CD14-positive monocyte (primary cell): ENCODE data around the gene IFT122. TPM values are rescaled to one million over a fixed set of nuclear protein-coding genes. Genes with fewer than 3 reads are reported as not detected.

Experiments used
- DNase-seq, 3 donors: peaks; one replicate each; pipeline ENCODE4 v3.0.0-alpha.2; 2011 to 2022
- H2AFZ ChIP-seq: 2 replicates; pipeline ENCODE4 v1.6.0; 2012; ENCODE audit warnings: mild to moderate bottlenecking, low read depth, low read length, inconsistent platforms; ENCODE audit not compliant: insufficient read depth, poor library complexity, severe bottlenecking
- H3K27ac ChIP-seq, 2 donors: 1 replicate in 1 of 2; 2 replicates in 1 of 2; pipeline ENCODE4 v1.5.1; 2012 to 2013; ENCODE audit warnings: low read length in 2 of 2, control low read depth in 1 of 2, inconsistent platforms in 1 of 2, low read depth in 1 of 2, mild to moderate bottlenecking in 1 of 2
- H3K27me3 ChIP-seq, 2 donors: one replicate each; pipeline versions ENCODE4 v1.6.0 to v1.6.1; 2011 to 2013; ENCODE audit warnings: low read length in 2 of 2; ENCODE audit not compliant: control insufficient read depth in 2 of 2, insufficient read depth in 2 of 2
- H3K36me3 ChIP-seq, 2 donors: replicated peaks in 1 of 2; 1 replicate in 1 of 2; 2 replicates in 1 of 2; pipeline versions ENCODE4 v1.5.1 to v1.6.1; 2012 to 2013; ENCODE audit warnings: low read length in 2 of 2, control low read depth in 1 of 2, inconsistent platforms in 1 of 2, mild to moderate bottlenecking in 1 of 2; ENCODE audit not compliant: insufficient read depth in 2 of 2, control insufficient read depth in 1 of 2
- H3K4me1 ChIP-seq, 2 donors: 1 replicate in 1 of 2; 2 replicates in 1 of 2; pipeline versions ENCODE4 v1.5.1 to v1.6.1; 2012 to 2013; ENCODE audit warnings: low read length in 2 of 2, control low read depth in 1 of 2, inconsistent platforms in 1 of 2, mild to moderate bottlenecking in 1 of 2, moderate library complexity in 1 of 2; ENCODE audit not compliant: insufficient read depth in 2 of 2, control insufficient read depth in 1 of 2
- H3K4me2 ChIP-seq: replicated peaks from 2 replicates; pipeline ENCODE3; 2012; ENCODE audit warnings: low read length, moderate library complexity, mild to moderate bottlenecking; ENCODE audit not compliant: poor library complexity, severe bottlenecking; ENCODE audit errors: extremely low read depth
- H3K4me3 ChIP-seq, 3 experiments: fragments of 200-600 bp in 1 of 3; sonication (generic) in 1 of 3; replicated peaks in 1 of 3; 1 replicate in 2 of 3; 2 replicates in 1 of 3; pipeline ENCODE4 v1.5.1; 2011 to 2013; ENCODE audit warnings: low read length in 3 of 3, mild to moderate bottlenecking in 3 of 3, control low read depth in 2 of 3, low read depth in 2 of 3, inconsistent platforms in 1 of 3, moderate library complexity in 1 of 3
- H3K79me2 ChIP-seq: 2 replicates; pipeline ENCODE4 v1.6.0; 2012; ENCODE audit warnings: mild to moderate bottlenecking, control low read depth, inconsistent platforms, low read length, moderate library complexity; ENCODE audit not compliant: insufficient read depth
- H3K9ac ChIP-seq: 2 replicates; pipeline ENCODE4 v1.6.0; 2017; ENCODE audit warnings: low read length, mild to moderate bottlenecking; ENCODE audit not compliant: insufficient read depth, poor library complexity, severe bottlenecking
- H3K9me3 ChIP-seq, 2 donors: replicated peaks in 1 of 2; 1 replicate in 1 of 2; 2 replicates in 1 of 2; pipeline versions ENCODE4 v1.5.1 to v1.6.1; 2012 to 2013; ENCODE audit warnings: low read length in 2 of 2, control low read depth in 1 of 2; ENCODE audit not compliant: control insufficient read depth in 1 of 2, insufficient read depth in 1 of 2
- H4K20me1 ChIP-seq: 2 replicates; pipeline ENCODE4 v1.6.0; 2012; ENCODE audit warnings: mild to moderate bottlenecking, low read length, control low read depth, moderate library complexity; ENCODE audit not compliant: insufficient read depth
- H3K27ac Mint-ChIP-seq, 7 donors: one replicate each; pipeline ENCODE4 v1.8.0; 2020; ENCODE audit warnings: mild to moderate bottlenecking in 7 of 7, mixed read lengths in 7 of 7, moderate library complexity in 6 of 7, inconsistent platforms in 2 of 7
- H3K27me3 Mint-ChIP-seq, 3 donors: one replicate each; pipeline ENCODE4 v1.8.0; 2021 to 2022; ENCODE audit warnings: low read depth in 3 of 3, mild to moderate bottlenecking in 3 of 3, mixed read lengths in 3 of 3, moderate library complexity in 3 of 3, inconsistent platforms in 1 of 3
- H3K36me3 Mint-ChIP-seq, 2 donors: one replicate each; pipeline ENCODE4 v1.8.0; 2020; ENCODE audit warnings: mixed read lengths in 2 of 2, inconsistent platforms in 1 of 2, mild to moderate bottlenecking in 1 of 2
- H3K4me1 Mint-ChIP-seq: one replicate; pipeline ENCODE4 v1.8.0; 2020; ENCODE audit warnings: mild to moderate bottlenecking, mixed read lengths
- H3K4me3 Mint-ChIP-seq, 2 donors: one replicate each; pipeline ENCODE4 v1.8.0; 2020; ENCODE audit warnings: mild to moderate bottlenecking in 2 of 2, mixed read lengths in 2 of 2, moderate library complexity in 1 of 2
- H3K9me3 Mint-ChIP-seq, 7 donors: one replicate each; pipeline ENCODE4 v1.8.0; 2020 to 2022; ENCODE audit warnings: mixed read lengths in 7 of 7, mild to moderate bottlenecking in 6 of 7, moderate library complexity in 6 of 7, inconsistent platforms in 2 of 7
- WGBS: methylation state at CpG from one replicate; pipeline ENCODE4 v1.1.5; 2013; ENCODE audit warnings: missing lambda C conversion rate; ENCODE audit not compliant: insufficient coverage; 5-methylcytosine and 5-hydroxymethylcytosine counted together
- intact Hi-C, 2 donors: fragments of 100-400 bp; cut with micrococcal nuclease; formaldehyde crosslinking; loops; one replicate each; pipeline versions ENCODE4 v1.15.0 to v1.15.1; 2023
- polyA plus RNA-seq, 3 donors: library from polyadenylated mRNA; depleted of rRNA in 1 of 3; unstranded in 2 of 3; stranded (reverse) in 1 of 3; fragments of 300-500 nt in 2 of 3; fragments of >200 nt in 1 of 3; fragmentation: Illumina TruSeq in 2 of 3; gene quantifications; 1 replicate in 2 of 3; 2 replicates in 1 of 3; pipeline ENCODE4 v1.2.3, GENCODE V29; 2012 to 2021
- TF ChIP-seq, protein P1 (sequence below): fragments of 200-600 bp; IDR thresholded peaks from one replicate; pipeline ENCODE4 v1.8.0; 2022; ENCODE audit warnings: antibody characterized with exemption, mild to moderate bottlenecking

The IFT122 gene
- polyA plus RNA-seq, 3 donors = 3.3 to 12.2 (median 3.6) TPM

DNA sequence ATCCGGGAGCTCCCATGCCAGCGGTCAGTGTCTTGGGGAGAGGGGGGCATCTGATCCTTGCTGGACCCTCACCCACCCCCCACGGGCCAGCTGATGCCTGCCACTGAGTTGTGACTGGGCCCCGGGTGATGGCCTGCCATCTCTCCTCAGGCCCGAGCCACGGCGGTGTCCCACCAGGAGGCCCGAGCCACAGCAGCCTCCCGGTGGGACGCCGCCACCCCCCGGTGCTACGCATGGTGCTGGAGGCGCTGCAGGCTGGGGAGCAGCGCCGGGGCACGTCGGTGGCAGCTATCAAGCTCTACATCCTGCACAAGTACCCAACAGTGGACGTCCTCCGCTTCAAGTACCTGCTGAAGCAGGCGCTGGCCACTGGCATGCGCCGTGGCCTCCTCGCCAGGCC lies 107.2 kb downstream of the IFT122 start:
- intact Hi-C loops = no loop called here
- Mint-ChIP-seq H3K9me3 (no peaks in the 10 kb centered on the region), H3K4me3 (no peak overlapping the region), H3K36me3 (no peaks in the 10 kb centered on the region), H3K27ac (no peak overlapping the region), H3K4me1 (peaks cover 24% of the 10 kb centered on the region), H3K27me3 (peaks cover 0 to 6% (median 0%) of the 10 kb centered on the region in 3 donors)
- H4K20me1 ChIP-seq = no peaks in the 10 kb centered on the region
- H3K27ac ChIP-seq = no peak overlapping the region
- no peak for DNase-seq
- H3K9ac ChIP-seq = no peak overlapping the region
- H3K79me2 ChIP-seq = no peaks in the 10 kb centered on the region
- TF ChIP-seq, protein P1, sequence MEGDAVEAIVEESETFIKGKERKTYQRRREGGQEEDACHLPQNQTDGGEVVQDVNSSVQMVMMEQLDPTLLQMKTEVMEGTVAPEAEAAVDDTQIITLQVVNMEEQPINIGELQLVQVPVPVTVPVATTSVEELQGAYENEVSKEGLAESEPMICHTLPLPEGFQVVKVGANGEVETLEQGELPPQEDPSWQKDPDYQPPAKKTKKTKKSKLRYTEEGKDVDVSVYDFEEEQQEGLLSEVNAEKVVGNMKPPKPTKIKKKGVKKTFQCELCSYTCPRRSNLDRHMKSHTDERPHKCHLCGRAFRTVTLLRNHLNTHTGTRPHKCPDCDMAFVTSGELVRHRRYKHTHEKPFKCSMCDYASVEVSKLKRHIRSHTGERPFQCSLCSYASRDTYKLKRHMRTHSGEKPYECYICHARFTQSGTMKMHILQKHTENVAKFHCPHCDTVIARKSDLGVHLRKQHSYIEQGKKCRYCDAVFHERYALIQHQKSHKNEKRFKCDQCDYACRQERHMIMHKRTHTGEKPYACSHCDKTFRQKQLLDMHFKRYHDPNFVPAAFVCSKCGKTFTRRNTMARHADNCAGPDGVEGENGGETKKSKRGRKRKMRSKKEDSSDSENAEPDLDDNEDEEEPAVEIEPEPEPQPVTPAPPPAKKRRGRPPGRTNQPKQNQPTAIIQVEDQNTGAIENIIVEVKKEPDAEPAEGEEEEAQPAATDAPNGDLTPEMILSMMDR = no peak
- no peak overlapping the region for H3K4me2 ChIP-seq
- no peaks in the 10 kb centered on the region for H3K9me3 ChIP-seq
- 96% methylated on average over 20 of the region's 24 CpGs for WGBS
- no peaks in the 10 kb centered on the region for H3K27me3 ChIP-seq
- H3K36me3 ChIP-seq = no peaks in the 10 kb centered on the region
- H3K4me1 ChIP-seq = peaks cover 18 to 28% of the 10 kb centered on the region in 2 donors
- no peak overlapping the region for H3K4me3 ChIP-seq
- H2AFZ ChIP-seq = no peak overlapping the region

GRCh38 chr3:129548104-129548965 lies 108.3 kb downstream of the IFT122 start:
- Histone ChIP-seq H3K9me3 (no peaks in the 10 kb centered on the region), H3K4me2 (no peak overlapping the region), H2AFZ (no peak overlapping the region), H3K79me2 (no peaks in the 10 kb centered on the region), H3K4me3 (no peak overlapping the region), H3K27ac (peak overlapping the region in 1 of 2 donors; percentile 77), H4K20me1 (no peaks in the 10 kb centered on the region), H3K27me3 (no peaks in the 10 kb centered on the region), H3K9ac (no peak overlapping the region), H3K36me3 (no peaks in the 10 kb centered on the region), H3K4me1 (peaks cover 21 to 32% of the 10 kb centered on the region in 2 donors)
- intact Hi-C loops = no loop called here
- peak overlapping the region in 6 of 7 donors; percentile 13 to 78 (median 54) for H3K27ac Mint-ChIP-seq
- 77% methylated on average over 15 of the region's 19 CpGs for WGBS
- TF ChIP-seq, protein P1 = no peak
- peaks cover 32% of the 10 kb centered on the region for H3K4me1 Mint-ChIP-seq
- peak in 2 of 3 donors; percentile 21 to 47 for DNase-seq
- H3K36me3 Mint-ChIP-seq = no peaks in the 10 kb centered on the region
- no peak overlapping the region for H3K4me3 Mint-ChIP-seq
- peaks cover 0 to 6% (median 0%) of the 10 kb centered on the region in 3 donors for H3K27me3 Mint-ChIP-seq
- H3K9me3 Mint-ChIP-seq = no peaks in the 10 kb centered on the region
